Occipital lobe (tissue), 2 donors: ENCODE data around the gene TMEM163. TPM values are rescaled to one million over a fixed set of nuclear protein-coding genes. Genes with fewer than 3 reads are reported as not detected.
"Not testable (repeated sequence)": the region's sequence is repeated elsewhere in the genome, so short reads cannot be mapped to it uniquely, and the experiment has no call there.

ENCODE experiments used
- DNase-seq: peaks from one replicate; lab custom pipeline; 2025; lab: John Stamatoyannopoulos, UW
- total RNA-seq: library from RNA; depleted of rRNA; stranded (reverse); fragments of >200 nt; gene quantifications from one replicate; pipeline ENCODE4 v1.2.3, GENCODE V29; 2014

Gene TMEM163
- total RNA-seq, 1 donor from 2014 or later, result 14.3 TPM

- DNase-seq, result no peak
These were observed 136.3 kb downstream of the TMEM163 start for GRCh38 chr2:134582547-134582899.

DNA sequence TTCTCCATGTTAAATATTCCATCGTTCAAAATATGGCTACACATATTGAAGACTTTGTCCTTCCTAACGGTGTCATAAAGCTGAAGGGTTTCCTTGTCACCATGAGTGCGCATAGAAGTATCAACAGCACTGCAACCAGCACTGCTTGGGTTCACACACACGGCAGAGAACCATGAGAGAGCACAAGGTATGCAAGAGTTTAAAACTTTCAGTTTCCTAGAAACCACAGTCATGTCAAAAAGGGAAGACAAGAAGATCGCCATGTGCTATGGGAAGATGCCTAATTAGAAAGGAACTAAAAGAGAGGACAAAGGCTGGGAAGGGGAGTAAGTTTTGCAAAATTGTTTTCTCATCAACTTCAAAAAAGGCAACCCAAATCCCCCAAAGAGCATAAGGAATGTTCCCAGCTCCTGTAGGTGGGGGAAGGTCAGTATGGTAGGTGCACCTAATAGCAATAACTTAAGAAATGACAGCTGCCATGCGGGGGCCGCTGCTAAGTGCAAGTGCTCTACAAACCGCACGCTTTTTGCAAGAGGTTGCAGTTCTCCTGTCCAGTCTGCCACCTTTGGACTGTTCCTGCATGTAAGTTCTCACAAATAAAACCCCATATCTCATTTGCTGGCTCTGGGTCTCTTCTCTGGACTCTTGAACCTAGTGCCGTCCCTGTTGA, 136.8 kb downstream of the TMEM163 start:
- no peak for DNase-seq

GRCh38 chr2:134578316-134578715, 140.5 kb downstream of the TMEM163 start:
- no peak for DNase-seq

DNA sequence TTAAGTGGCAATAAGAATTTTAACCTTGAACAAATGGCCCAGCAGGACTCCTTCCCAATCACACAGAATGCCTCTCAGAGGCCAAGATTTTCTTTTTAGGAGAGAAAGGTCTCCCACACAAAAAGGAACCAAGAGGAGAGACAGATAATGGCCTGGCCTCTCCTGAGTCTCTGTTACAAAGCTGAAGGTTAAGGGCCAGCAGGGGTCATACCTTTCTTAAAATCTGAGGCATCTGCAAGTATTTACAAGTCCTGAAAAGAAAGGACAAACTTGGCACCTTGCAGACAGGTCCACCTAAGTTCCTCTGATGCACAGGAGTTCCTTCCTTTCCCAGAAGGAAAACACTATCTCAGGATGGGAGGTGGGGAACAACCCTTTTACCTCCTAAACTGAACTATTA, 142.3 kb downstream of the TMEM163 start:
- DNase-seq, result no peak

GRCh38 chr2:134575888-134576287, 142.9 kb downstream of the TMEM163 start:
- no peak for DNase-seq

GRCh38 chr2:134574611-134575330, 144.0 kb downstream of the TMEM163 start:
- DNase-seq, result no peak

GRCh38 chr2:134573724-134574123, 145.1 kb downstream of the TMEM163 start:
- no peak for DNase-seq

DNA sequence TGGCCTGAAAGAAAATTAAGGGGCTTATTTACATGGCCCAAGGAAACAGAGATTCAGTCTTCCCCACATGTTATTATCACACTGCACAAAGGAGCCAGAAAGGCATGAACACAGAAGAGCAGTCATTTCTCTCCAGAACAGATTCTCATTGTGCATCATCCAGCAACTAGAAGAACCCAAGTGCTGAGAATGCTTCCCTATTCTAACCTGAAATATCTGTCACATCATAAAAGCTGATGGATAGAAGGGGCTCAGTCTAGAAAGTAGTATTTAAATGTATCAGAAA, 145.8 kb downstream of the TMEM163 start:
- no peak for DNase-seq

GRCh38 chr2:134572314-134573084, 146.3 kb downstream of the TMEM163 start:
- no peak for DNase-seq

GRCh38 chr2:134570676-134571075, 148.1 kb downstream of the TMEM163 start:
- DNase-seq, result no peak

DNA sequence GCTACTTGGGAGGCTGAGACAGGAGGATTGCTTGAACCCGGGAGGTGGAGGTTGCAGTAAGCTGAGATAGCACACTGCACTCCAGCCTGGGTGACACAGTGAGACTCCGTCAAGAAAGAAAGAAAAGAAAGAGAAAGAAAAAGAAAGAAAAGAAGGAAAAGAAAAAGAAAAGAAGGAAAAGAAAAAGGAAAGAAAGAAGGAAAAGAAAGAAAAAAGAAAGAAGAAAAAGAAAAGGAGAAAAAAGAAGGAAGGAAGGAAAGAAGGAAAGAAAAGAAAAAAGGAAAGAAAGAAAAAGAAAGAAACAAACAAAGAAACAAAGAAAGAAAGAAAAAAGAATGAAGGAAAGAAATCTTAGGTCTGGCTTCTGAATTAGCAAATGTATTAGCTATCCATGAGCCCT, 150.4 kb downstream of the TMEM163 start:
- no peak for DNase-seq

DNA sequence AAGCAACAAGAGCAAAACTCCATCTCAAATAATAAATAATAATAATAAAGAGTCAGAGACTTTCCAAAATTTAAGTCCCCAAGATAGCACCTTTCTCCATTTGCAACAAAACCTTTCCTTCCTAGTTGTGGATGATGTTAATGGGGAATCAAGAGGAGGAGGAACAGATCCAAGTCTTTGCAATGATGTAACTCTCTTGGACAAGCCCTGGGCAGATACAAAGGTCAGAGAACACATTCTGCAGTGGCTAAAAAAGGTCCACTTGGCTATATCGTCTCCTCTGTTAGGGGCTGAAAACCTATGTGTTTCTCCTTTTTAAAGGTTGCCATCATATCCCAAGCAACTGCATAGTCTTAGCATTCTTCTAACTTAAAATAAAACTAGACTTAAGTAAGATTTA, 151.1 kb downstream of the TMEM163 start:
- no peak for DNase-seq

DNA sequence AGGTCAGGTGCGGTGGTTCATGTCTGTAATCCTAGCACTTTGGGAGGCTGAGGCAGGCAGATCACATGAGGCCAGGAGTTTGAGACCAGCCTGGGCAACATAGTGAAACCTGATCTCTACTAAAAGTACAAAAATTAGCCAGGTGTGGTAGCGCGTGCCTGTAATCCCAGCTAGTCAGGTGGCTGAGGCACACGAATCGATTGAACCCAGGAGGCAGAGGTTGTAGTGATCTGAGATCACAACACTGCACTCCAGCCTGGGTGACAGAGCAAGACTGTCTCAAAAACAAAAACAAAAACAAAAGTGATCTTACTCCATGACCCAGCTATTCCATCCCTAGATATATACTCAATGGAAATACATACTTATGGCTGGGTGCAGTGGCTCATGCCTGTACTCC, 153.8 kb downstream of the TMEM163 start:
- not testable (repeated sequence) for DNase-seq

DNA sequence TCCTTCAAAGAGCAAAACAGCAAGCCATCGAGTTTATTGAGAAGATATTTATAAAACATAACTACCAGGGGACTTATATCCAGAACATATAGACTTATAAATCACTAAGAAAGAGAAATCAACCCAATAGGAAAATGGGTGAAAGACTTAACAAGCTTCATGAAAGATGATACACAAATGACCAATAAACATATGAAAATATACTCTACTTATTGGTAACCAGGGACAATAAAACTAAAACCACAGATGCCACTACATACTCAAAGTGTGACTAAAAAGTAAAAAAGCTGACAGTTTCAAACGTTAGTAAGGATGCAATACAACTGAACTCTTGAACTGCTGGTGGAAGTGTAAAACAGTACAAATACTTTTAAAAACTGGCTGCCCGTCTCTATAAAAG, 154.3 kb downstream of the TMEM163 start:
- DNase-seq, result no peak

- no peak for DNase-seq
These were observed 160.5 kb downstream of the TMEM163 start for GRCh38 chr2:134558208-134558830.

GRCh38 chr2:134555411-134555810, 163.4 kb downstream of the TMEM163 start:
- no peak for DNase-seq

DNA sequence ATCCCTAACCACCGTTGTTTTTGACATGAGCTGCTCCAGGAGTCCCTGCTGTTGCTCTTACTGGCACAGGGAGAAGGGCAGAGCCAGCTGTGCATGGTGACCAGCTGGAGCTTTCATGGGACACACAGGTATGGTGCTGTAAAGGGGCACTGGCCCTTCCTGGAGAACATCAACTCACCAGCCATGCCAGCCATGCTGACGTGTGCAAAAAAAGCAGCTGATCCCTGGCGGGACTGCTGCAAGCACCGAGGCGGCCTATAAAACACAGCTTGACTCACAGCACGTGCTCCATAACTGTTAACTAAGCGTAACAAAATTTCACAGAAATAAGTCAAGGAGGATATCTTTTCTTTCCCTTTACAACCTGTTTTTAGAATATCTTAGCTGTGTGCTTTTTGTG, 165.1 kb downstream of the TMEM163 start:
- DNase-seq, result no peak

- DNase-seq, result no peak
These were observed 168.1 kb downstream of the TMEM163 start for GRCh38 chr2:134550566-134551164.

DNA sequence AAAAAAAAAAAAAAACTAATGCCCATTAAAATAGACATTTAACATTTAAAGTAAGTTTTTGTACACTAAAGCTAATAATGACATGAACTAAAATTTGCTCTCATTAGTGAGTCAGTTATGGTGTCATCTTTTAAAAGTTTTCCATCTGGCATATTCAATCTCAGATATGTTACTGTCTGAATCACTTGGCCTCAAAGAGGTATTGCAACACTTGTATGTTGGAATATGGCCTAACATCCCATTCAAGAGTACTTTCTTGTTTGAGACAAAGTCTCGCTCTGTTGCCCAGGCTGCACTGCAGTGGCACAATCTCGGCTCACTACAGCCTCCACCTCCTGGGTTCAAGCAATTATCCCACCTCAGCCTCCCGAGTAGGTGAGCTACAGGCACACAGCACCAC, 169.7 kb downstream of the TMEM163 start:
- no peak for DNase-seq

- DNase-seq, result no peak
These were observed 177.8 kb downstream of the TMEM163 start for GRCh38 chr2:134540990-134541389.

GRCh38 chr2:134539981-134540380, 178.8 kb downstream of the TMEM163 start:
- no peak for DNase-seq

DNA sequence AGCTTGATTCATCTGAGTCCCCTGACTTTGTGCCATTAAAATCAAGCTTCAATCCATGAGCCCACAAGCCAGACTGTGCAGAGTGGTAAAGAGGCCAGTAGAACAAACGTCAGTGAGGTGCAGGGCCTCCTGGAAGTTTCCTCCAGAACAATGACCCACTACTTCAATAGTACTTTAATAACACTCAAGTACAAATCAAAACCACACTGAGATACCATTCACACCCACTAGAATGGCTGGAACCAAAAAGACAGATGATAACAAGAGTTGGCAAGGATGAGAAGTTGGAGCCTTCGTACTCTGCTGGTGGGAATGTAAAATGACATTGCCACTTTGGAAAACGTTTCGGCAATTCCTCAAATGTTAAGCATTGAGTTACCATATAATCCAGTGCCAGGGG, 181.1 kb downstream of the TMEM163 start:
- DNase-seq, result no peak
